Measurements from ENCODE around the gene ISG20L2.

Gene ISG20L2

DNA sequence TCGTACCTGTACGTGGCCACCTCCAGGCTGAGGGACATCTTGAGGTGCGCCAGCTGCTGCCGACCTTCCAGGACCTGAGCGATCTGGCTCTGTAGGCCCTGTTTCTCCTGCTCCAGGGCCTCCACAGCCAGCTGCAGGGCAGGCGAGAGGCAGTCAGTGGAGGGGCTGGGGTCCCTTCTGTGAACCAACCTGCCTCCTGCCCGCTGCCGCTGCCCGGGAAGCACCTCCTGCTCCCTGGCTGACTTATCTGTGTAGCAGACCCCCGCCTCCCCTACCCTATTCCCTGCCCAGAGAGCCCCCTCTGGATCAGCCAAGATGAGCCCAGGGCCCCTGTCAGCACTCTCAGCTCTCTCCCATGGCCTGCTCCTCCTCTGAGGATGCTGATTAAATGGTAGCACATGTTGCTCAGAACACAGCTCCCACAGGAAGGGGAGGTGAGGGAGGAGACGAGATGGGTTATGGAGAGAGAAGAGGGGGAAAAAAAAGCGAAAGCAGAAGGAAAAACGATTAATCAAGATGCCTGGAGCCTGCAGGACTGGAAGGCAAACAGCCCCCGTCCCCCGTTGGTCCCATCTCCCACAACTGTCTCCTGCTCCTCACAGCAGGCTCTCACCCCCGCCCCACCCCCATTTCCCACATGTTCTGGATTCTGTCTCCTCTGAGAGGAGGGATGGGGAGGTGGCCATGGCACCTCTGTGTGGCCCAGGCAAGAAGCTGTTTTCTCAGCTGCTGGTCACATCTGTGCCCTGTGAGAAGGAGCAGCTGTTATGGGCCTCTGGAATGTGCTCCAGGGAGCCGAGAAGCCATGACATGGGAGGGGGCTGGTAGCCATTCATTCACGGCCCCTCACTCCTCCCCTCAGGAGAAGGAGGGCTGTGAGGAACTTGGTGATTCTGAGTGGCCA, 53.1 kb downstream of the ISG20L2 start:
- no peaks in the 10 kb centered on the region for H3K27me3 ChIP-seq (ENCODE audit: insufficient read depth, insufficient read length)
- peaks cover 58% of the 10 kb centered on the region for H3K36me3 ChIP-seq (ENCODE audit: insufficient read depth, insufficient read length, low read length)
- peak overlapping the region; percentile 98 for H3K9ac ChIP-seq (ENCODE audit: insufficient read length, low read depth)
- H3K4me1 ChIP-seq (ENCODE audit: insufficient read depth, insufficient read length) = peaks cover 36% of the 10 kb centered on the region
- peaks cover 10% of the 10 kb centered on the region; the same call in 1 of the 2 replicates for H3K9me3 ChIP-seq (ENCODE audit: insufficient read depth, low read length)
- TF ChIP-seq SUZ12 (IDR thresholded peaks at IDR 0.05; ENCODE audit: extremely low read depth, insufficient read depth, insufficient read length) = no peak
- TF ChIP-seq ZNF274 (IDR thresholded peaks at IDR 0.05; ENCODE audit: low read depth, low read length) = no peak
- no peak for TF ChIP-seq YY1 (IDR thresholded peaks at IDR 0.05; ENCODE audit: insufficient read depth, insufficient read length)
- DNase-seq (ENCODE audit: low read depth, low spot score) = no peak
- peak overlapping the region; percentile 94 for H3K4me3 ChIP-seq (ENCODE audit: insufficient read length, low read depth)

DNA sequence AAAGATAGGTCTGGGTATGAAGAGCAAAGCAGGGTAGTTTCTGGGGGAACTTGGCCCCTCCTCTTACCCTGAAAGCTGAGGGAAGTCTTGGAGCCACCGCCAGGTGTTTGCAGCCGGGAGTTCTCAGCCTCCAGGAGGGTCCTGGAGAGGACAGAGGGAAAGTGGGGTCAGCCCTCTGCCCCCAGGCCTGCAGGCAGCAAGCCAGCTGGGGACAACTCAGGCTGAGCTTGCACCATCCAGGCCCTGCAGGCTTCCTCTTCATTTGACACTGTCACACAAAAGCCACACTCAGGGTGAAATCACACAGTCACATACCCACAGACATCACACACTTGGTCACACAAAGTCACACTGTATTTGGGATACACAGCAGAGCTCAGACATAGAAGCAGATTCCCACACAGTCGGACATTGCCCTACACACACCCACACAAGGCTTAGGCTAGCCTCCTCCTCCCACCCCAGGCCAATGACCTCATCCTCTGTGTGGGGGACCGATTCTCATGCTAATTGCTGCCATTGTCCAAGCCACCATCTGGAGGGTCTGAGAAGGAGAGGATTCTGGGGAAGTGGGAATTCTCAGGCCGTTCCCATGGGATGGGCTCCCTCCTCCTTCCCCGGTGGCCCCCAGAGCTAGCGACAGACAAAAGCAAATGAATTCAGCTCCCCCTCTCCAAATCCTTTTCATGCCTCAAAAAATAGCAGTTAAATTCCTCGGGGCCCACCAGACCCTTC, 55.0 kb downstream of the ISG20L2 start:
- Histone ChIP-seq H3K4me1 (ENCODE audit: insufficient read depth, insufficient read length) (peaks cover 55% of the 10 kb centered on the region), H3K9me3 (ENCODE audit: insufficient read depth, low read length) (peaks cover 10% of the 10 kb centered on the region; the same call in 1 of the 2 replicates), H3K4me3 (ENCODE audit: insufficient read length, low read depth) (peak overlapping the region; percentile 94), H3K9ac (ENCODE audit: insufficient read length, low read depth) (peak overlapping the region; percentile 98), H3K27me3 (ENCODE audit: insufficient read depth, insufficient read length) (no peaks in the 10 kb centered on the region), H3K36me3 (ENCODE audit: insufficient read depth, insufficient read length, low read length) (peaks cover 65% of the 10 kb centered on the region)
- TF ChIP-seq YY1 (IDR thresholded peaks at IDR 0.05; ENCODE audit: insufficient read depth, insufficient read length) (peak; percentile 22), SUZ12 (IDR thresholded peaks at IDR 0.05; ENCODE audit: extremely low read depth, insufficient read depth, insufficient read length) (no peak), ZNF274 (IDR thresholded peaks at IDR 0.05; ENCODE audit: low read depth, low read length) (no peak)
- peak; percentile 100 for DNase-seq (ENCODE audit: low read depth, low spot score)
